Neural cell (in vitro differentiated cells): Measurements from ENCODE around the gene NOS1AP. TPM values are rescaled to one million over a fixed set of nuclear protein-coding genes. Genes with fewer than 3 reads are reported as not detected.

Experiments
- H2AFZ ChIP-seq: fragments of 200-600, 300-800 bp; sonication (generic), shearing (Covaris generic); 2 replicates; pipeline ENCODE4 v1.6.0; 2014; ENCODE audit warnings: low read depth, mild to moderate bottlenecking, antibody characterized with exemption, low read length, moderate library complexity
- H3F3A ChIP-seq: fragments of 200-600 bp; shearing (Covaris generic); 2 replicates; pipeline ENCODE4 v1.6.1; 2016; ENCODE audit warnings: mild to moderate bottlenecking, moderate library complexity, mixed read lengths, antibody characterized with exemption, low read length; ENCODE audit not compliant: insufficient read depth, poor library complexity, severe bottlenecking
- H3K27ac ChIP-seq: fragments of 200-600, 300-800 bp; sonication (generic), shearing (Covaris generic); 2 replicates; pipeline ENCODE4 v1.5.1; 2014; ENCODE audit warnings: mild to moderate bottlenecking, low read length, moderate library complexity
- H3K27me3 ChIP-seq: fragments of 300-800, 200-600 bp; sonication (generic), shearing (Covaris generic); 2 replicates; pipeline ENCODE4 v1.6.0; 2014; ENCODE audit warnings: mild to moderate bottlenecking, low read depth, low read length, moderate library complexity; ENCODE audit not compliant: insufficient read depth
- H3K36me3 ChIP-seq: fragments of 300-800, 200-600 bp; sonication (generic), shearing (Covaris generic); 2 replicates; pipeline ENCODE4 v1.5.1; 2014; ENCODE audit warnings: mild to moderate bottlenecking, antibody characterized with exemption, low read length, moderate library complexity; ENCODE audit not compliant: insufficient read depth
- H3K4me2 ChIP-seq: fragments of 300-800, 200-600 bp; sonication (generic), shearing (Covaris generic); 2 replicates; pipeline ENCODE4 v1.6.0; 2014; ENCODE audit warnings: mild to moderate bottlenecking, low read length
- H3K4me3 ChIP-seq: fragments of 300-800, 200-600 bp; sonication (generic), shearing (Covaris generic); 2 replicates; pipeline ENCODE4 v1.5.1; 2014; ENCODE audit warnings: mild to moderate bottlenecking, low read length, moderate library complexity
- H3K79me2 ChIP-seq: fragments of 200-600 bp; shearing (Covaris generic); replicated peaks from 2 replicates; pipeline ENCODE4 v1.6.0; 2014; ENCODE audit warnings: mild to moderate bottlenecking, low read length, moderate library complexity; ENCODE audit not compliant: insufficient read depth
- H3K9ac ChIP-seq: fragments of 300-800, 200-600 bp; sonication (generic), shearing (Covaris generic); 2 replicates; pipeline ENCODE4 v1.6.1; 2016; ENCODE audit warnings: mild to moderate bottlenecking, low read length, mixed read lengths
- H3K9me2 ChIP-seq: fragments of 200-600 bp; shearing (Covaris generic); 2 replicates; pipeline ENCODE4 v1.6.1; 2016; ENCODE audit warnings: mild to moderate bottlenecking, low read length, mixed read lengths; ENCODE audit not compliant: insufficient read depth
- H3K9me3 ChIP-seq: fragments of 200-600, 300-800 bp; sonication (generic), shearing (Covaris generic); 2 replicates; pipeline ENCODE4 v1.6.1; 2016; ENCODE audit warnings: mild to moderate bottlenecking, mixed run types, low read length, moderate library complexity, mixed read lengths
- H4K20me1 ChIP-seq: fragments of 200-600 bp; shearing (Covaris generic); 2 replicates; pipeline ENCODE4 v1.6.1; 2016; ENCODE audit warnings: mild to moderate bottlenecking, mixed run types; ENCODE audit not compliant: insufficient read depth
- EP300 ChIP-seq: fragments of 450-650 bp; conservative IDR thresholded peaks from 2 replicates; pipeline ENCODE4 v1.6.1; 2014; ENCODE audit warnings: antibody characterized with exemption, mild to moderate bottlenecking, moderate library complexity; ENCODE audit not compliant: poor library complexity, severe bottlenecking
- EZH2 ChIP-seq: fragments of 200-600, 300-800 bp; shearing (Covaris generic), sonication (generic); IDR thresholded peaks from 2 replicates; pipeline ENCODE4 v1.6.1; 2014; ENCODE audit warnings: antibody characterized with exemption, low read length, borderline replicate concordance, mild to moderate bottlenecking; ENCODE audit not compliant: insufficient read depth, poor library complexity, severe bottlenecking
- MXI1 ChIP-seq: fragments of 450-650 bp; conservative IDR thresholded peaks from 2 replicates; pipeline ENCODE4 v1.6.1; 2014; ENCODE audit warnings: antibody characterized with exemption, mild to moderate bottlenecking; ENCODE audit not compliant: poor library complexity, severe bottlenecking
- POLR2AphosphoS5 ChIP-seq: IDR thresholded peaks from 2 replicates; pipeline ENCODE4 v1.6.1; 2012
- RAD21 ChIP-seq: fragments of 450-650 bp; conservative IDR thresholded peaks from 2 replicates; pipeline ENCODE4 v1.6.1; 2014; ENCODE audit warnings: antibody characterized with exemption, mild to moderate bottlenecking, moderate library complexity
- SMC3 ChIP-seq: fragments of 450-650 bp; conservative IDR thresholded peaks from 2 replicates; pipeline ENCODE4 v1.6.1; 2014; ENCODE audit warnings: antibody characterized with exemption, mild to moderate bottlenecking, moderate library complexity; ENCODE audit not compliant: poor library complexity
- TAF1 ChIP-seq: IDR thresholded peaks from 2 replicates; pipeline ENCODE4 v1.6.1; 2012; ENCODE audit warnings: low read depth
- polyA plus RNA-seq: library from polyadenylated mRNA; depleted of rRNA; stranded (reverse); fragments of >200 nt; gene quantifications from 2 replicates; pipeline ENCODE4 v1.2.3, GENCODE V29; 2014
- TF ChIP-seq, protein P1 (sequence below): fragments of 450-650 bp; IDR thresholded peaks from 2 replicates; pipeline ENCODE4 v1.5.1; 2014; ENCODE audit warnings: antibody characterized with exemption, mild to moderate bottlenecking, moderate library complexity; ENCODE audit not compliant: poor library complexity, severe bottlenecking
- TF ChIP-seq, protein P2 (sequence below): IDR thresholded peaks from 2 replicates; pipeline ENCODE4 v1.6.1; 2012; ENCODE audit warnings: borderline replicate concordance

The NOS1AP gene
- polyA plus RNA-seq, 1 donor from 2014 or later: 5.3 TPM

- H3K27ac ChIP-seq: no peak overlapping the region
- no peak overlapping the region for H3K4me3 ChIP-seq
- no peaks in the 10 kb centered on the region for H3K9me2 ChIP-seq
- TF ChIP-seq, protein P1, sequence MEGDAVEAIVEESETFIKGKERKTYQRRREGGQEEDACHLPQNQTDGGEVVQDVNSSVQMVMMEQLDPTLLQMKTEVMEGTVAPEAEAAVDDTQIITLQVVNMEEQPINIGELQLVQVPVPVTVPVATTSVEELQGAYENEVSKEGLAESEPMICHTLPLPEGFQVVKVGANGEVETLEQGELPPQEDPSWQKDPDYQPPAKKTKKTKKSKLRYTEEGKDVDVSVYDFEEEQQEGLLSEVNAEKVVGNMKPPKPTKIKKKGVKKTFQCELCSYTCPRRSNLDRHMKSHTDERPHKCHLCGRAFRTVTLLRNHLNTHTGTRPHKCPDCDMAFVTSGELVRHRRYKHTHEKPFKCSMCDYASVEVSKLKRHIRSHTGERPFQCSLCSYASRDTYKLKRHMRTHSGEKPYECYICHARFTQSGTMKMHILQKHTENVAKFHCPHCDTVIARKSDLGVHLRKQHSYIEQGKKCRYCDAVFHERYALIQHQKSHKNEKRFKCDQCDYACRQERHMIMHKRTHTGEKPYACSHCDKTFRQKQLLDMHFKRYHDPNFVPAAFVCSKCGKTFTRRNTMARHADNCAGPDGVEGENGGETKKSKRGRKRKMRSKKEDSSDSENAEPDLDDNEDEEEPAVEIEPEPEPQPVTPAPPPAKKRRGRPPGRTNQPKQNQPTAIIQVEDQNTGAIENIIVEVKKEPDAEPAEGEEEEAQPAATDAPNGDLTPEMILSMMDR: no peak
- no peak for TF ChIP-seq SMC3
- no peaks in the 10 kb centered on the region for H3K79me2 ChIP-seq
- H3K4me2 ChIP-seq: no peak overlapping the region
- H3F3A ChIP-seq: no peaks in the 10 kb centered on the region
- H3K36me3 ChIP-seq: no peaks in the 10 kb centered on the region
- H3K9me3 ChIP-seq: no peaks in the 10 kb centered on the region
- H3K9ac ChIP-seq: no peak overlapping the region
- no peaks in the 10 kb centered on the region for H3K27me3 ChIP-seq
- no peak overlapping the region for H2AFZ ChIP-seq
- no peaks in the 10 kb centered on the region for H4K20me1 ChIP-seq
These were observed 244.7 kb downstream of the NOS1AP start for GRCh38 chr1:162314206-162314605.

GRCh38 chr1:162315673-162316072, 246.2 kb downstream of the NOS1AP start:
- H3F3A ChIP-seq: no peaks in the 10 kb centered on the region
- H2AFZ ChIP-seq: no peak overlapping the region
- H3K27me3 ChIP-seq: no peaks in the 10 kb centered on the region
- H4K20me1 ChIP-seq: no peaks in the 10 kb centered on the region
- no peak overlapping the region for H3K4me3 ChIP-seq
- TF ChIP-seq EP300 (no peak), TAF1 (no peak), RAD21 (no peak), POLR2AphosphoS5 (no peak), EZH2 (no peak), SMC3 (no peak), MXI1 (no peak)
- TF ChIP-seq, protein P1: no peak
- TF ChIP-seq, protein P2, sequence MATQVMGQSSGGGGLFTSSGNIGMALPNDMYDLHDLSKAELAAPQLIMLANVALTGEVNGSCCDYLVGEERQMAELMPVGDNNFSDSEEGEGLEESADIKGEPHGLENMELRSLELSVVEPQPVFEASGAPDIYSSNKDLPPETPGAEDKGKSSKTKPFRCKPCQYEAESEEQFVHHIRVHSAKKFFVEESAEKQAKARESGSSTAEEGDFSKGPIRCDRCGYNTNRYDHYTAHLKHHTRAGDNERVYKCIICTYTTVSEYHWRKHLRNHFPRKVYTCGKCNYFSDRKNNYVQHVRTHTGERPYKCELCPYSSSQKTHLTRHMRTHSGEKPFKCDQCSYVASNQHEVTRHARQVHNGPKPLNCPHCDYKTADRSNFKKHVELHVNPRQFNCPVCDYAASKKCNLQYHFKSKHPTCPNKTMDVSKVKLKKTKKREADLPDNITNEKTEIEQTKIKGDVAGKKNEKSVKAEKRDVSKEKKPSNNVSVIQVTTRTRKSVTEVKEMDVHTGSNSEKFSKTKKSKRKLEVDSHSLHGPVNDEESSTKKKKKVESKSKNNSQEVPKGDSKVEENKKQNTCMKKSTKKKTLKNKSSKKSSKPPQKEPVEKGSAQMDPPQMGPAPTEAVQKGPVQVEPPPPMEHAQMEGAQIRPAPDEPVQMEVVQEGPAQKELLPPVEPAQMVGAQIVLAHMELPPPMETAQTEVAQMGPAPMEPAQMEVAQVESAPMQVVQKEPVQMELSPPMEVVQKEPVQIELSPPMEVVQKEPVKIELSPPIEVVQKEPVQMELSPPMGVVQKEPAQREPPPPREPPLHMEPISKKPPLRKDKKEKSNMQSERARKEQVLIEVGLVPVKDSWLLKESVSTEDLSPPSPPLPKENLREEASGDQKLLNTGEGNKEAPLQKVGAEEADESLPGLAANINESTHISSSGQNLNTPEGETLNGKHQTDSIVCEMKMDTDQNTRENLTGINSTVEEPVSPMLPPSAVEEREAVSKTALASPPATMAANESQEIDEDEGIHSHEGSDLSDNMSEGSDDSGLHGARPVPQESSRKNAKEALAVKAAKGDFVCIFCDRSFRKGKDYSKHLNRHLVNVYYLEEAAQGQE: no peak
- no peaks in the 10 kb centered on the region for H3K79me2 ChIP-seq
- no peaks in the 10 kb centered on the region for H3K36me3 ChIP-seq
- no peaks in the 10 kb centered on the region for H3K9me2 ChIP-seq
- no peak overlapping the region for H3K9ac ChIP-seq
- H3K9me3 ChIP-seq: no peaks in the 10 kb centered on the region
- no peak overlapping the region for H3K27ac ChIP-seq
- H3K4me2 ChIP-seq: no peak overlapping the region
